ENCODE results near the gene ESR1. TPM values are rescaled to one million over a fixed set of nuclear protein-coding genes. Genes with fewer than 3 reads are reported as not detected.

Gene ESR1
- total RNA-seq (1 to 10 TPM; 2.4 to 3.9 TPM), total RNA-seq (2.5 to 3.2 reads per million in 2 donors)

GRCh38 chr6:151807513-151808370 is at the start of gene ESR1:
Gene ESR1 (plus strand): TSS chr6:151807682. CDS start chr6:151807913, 231 bp downstream.
- H3K9me3 ChIP-seq (ENCODE audit: control insufficient read depth, low read length, poor library complexity, severe bottlenecking), result no peaks in the 10 kb centered on the region
- Mint-ChIP-seq H3K4me3 (peak within 1 kb of the TSS; percentile 73), H3K27ac (no peak within 1 kb of the TSS), H3K4me1 (peaks cover 9% of the 10 kb centered on the region), H3K27me3 (peaks cover 65% of the 10 kb centered on the region), H3K36me3 (ENCODE audit: low read depth) (no peaks in the 10 kb centered on the region)
- DNase-seq (no peak), ATAC-seq (peak; percentile 21)

- Mint-ChIP-seq H3K4me1 (peaks cover 16% of the 10 kb centered on the region), H3K27ac (no peak overlapping the region), H3K4me3 (no peak overlapping the region), H3K27me3 (peaks cover 12% of the 10 kb centered on the region), H3K36me3 (ENCODE audit: low read depth) (no peaks in the 10 kb centered on the region)
- H3K9me3 ChIP-seq (ENCODE audit: control insufficient read depth, low read length, poor library complexity, severe bottlenecking), result no peaks in the 10 kb centered on the region
- DNase-seq, result no peak
- no peak for ATAC-seq
These were observed 47.0 kb upstream of the ESR1 start for GRCh38 chr6:151760486-151760885.

DNA sequence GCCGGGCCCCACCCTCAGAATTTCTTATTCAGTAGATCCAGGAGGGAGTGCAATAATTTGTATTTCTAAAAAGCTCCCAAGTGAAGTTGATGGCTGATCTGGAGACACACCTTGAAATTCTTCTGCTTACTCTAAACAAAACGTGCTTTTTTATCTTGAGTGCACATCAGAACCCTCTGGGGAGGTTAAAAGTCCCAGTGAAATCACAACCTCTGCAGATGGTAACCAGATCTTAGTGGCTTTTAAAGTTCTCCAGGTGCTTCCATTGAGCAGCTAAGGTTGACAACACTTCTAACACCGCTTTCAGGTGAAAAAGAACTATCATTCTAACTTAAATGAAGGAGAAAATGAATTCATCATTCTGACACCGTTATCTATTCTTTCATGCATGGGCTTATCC is 45.6 kb upstream of the ESR1 start:
- ATAC-seq (no peak), DNase-seq (no peak)
- Mint-ChIP-seq H3K27me3 (peaks cover 12% of the 10 kb centered on the region), H3K36me3 (ENCODE audit: low read depth) (no peaks in the 10 kb centered on the region), H3K4me1 (peaks cover 16% of the 10 kb centered on the region), H3K27ac (no peak overlapping the region), H3K4me3 (no peak overlapping the region)
- no peaks in the 10 kb centered on the region for H3K9me3 ChIP-seq (ENCODE audit: control insufficient read depth, low read length, poor library complexity, severe bottlenecking)

GRCh38 chr6:151762817-151763216 is 44.7 kb upstream of the ESR1 start:
- H3K4me3 Mint-ChIP-seq, result no peak overlapping the region
- H3K27me3 Mint-ChIP-seq, result peaks cover 16% of the 10 kb centered on the region
- DNase-seq (no peak), ATAC-seq (no peak)
- peaks cover 10% of the 10 kb centered on the region for H3K4me1 Mint-ChIP-seq
- H3K9me3 ChIP-seq (ENCODE audit: control insufficient read depth, low read length, poor library complexity, severe bottlenecking), result no peaks in the 10 kb centered on the region
- no peak overlapping the region for H3K27ac Mint-ChIP-seq
- no peaks in the 10 kb centered on the region for H3K36me3 Mint-ChIP-seq (ENCODE audit: low read depth)

DNA sequence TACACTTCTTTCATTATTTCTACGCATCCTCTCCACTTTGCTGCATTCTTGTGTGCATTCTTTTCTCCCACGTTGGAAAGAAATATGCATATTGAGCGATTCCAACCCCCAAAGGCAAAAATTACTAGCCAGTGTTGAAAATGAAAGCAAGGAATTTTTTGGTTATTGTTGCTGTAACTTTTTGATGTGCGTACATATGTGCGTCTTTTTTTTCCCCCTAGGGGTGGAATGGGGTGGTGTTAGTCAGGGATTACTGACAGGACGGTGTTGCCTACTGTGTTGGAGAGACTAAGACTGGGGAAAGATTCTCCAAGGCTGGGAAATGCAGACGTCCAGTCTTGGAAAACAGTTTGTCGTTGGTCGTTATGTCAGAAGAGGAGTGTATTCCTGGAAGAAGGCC is 44.2 kb upstream of the ESR1 start:
- Mint-ChIP-seq H3K4me3 (peak overlapping the region; percentile 19), H3K27ac (no peak overlapping the region), H3K4me1 (peaks cover 8% of the 10 kb centered on the region)

DNA sequence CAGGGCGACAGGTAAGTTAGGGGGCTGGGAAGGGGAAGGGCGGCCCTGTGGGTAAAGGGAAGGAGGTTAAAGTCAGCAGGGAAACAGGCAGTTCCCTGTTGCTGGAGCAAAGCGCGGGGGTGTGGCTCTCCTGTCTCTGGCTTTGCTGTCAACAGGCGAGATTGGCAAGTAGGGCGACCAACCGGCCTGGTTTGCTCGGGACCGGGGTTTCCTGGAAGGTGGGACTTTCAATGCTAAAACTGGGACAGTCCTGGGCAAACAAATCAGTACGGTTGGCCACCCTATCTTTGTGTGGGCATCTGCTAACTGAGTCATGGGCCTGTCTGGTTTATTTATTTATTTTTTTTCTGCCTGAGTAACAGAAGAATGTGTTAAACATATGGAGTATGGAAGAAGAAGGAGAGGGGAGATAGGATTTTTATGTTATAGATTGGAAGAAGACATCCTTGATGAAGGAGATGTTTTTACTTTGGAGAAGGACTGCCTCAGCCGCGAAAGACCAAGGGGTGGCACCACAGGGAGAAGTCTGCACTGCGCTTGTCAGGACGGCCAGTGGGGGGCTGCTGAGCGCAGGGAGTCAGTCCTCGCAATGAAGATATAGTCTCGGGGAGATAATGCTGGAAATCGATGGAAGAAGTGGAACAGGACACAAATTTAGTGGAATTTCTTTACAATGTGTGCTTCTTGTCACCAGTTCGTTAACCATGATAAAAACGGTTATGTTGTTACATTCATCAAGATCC is 43.4 kb upstream of the ESR1 start:
- peaks cover 8% of the 10 kb centered on the region for H3K4me1 Mint-ChIP-seq
- no peak overlapping the region for H3K27ac Mint-ChIP-seq
- peaks cover 22% of the 10 kb centered on the region for H3K27me3 Mint-ChIP-seq
- peak; percentile 63 for ATAC-seq
- peak overlapping the region; percentile 9 for H3K4me3 Mint-ChIP-seq
- no peaks in the 10 kb centered on the region for H3K36me3 Mint-ChIP-seq (ENCODE audit: low read depth)
- no peaks in the 10 kb centered on the region for H3K9me3 ChIP-seq (ENCODE audit: control insufficient read depth, low read length, poor library complexity, severe bottlenecking)
- no peak for DNase-seq

More for the DNA sequence above, 44.2 kb upstream of the ESR1 start:
- H3K27me3 Mint-ChIP-seq, result peaks cover 16% of the 10 kb centered on the region
- H3K36me3 Mint-ChIP-seq (ENCODE audit: low read depth), result no peaks in the 10 kb centered on the region
- H3K9me3 ChIP-seq (ENCODE audit: control insufficient read depth, low read length, poor library complexity, severe bottlenecking), result no peaks in the 10 kb centered on the region
- DNase-seq (no peak), ATAC-seq (no peak)

- Mint-ChIP-seq H3K36me3 (ENCODE audit: low read depth) (no peaks in the 10 kb centered on the region), H3K4me3 (no peak overlapping the region), H3K27ac (no peak overlapping the region), H3K27me3 (peaks cover 30% of the 10 kb centered on the region), H3K4me1 (peaks cover 8% of the 10 kb centered on the region)
- DNase-seq (peak in 1 of 3 donors; percentile 18), ATAC-seq (peak; percentile 62)
- no peaks in the 10 kb centered on the region for H3K9me3 ChIP-seq (ENCODE audit: control insufficient read depth, low read length, poor library complexity, severe bottlenecking)
These were observed 42.0 kb upstream of the ESR1 start for GRCh38 chr6:151765444-151765886.

GRCh38 chr6:151772446-151772845 is 35.0 kb upstream of the ESR1 start:
- Mint-ChIP-seq H3K4me3 (no peak overlapping the region), H3K27ac (no peak overlapping the region), H3K36me3 (ENCODE audit: low read depth) (no peaks in the 10 kb centered on the region), H3K4me1 (no peaks in the 10 kb centered on the region), H3K27me3 (peaks cover 31% of the 10 kb centered on the region)
- ATAC-seq (no peak), DNase-seq (no peak)
- H3K9me3 ChIP-seq (ENCODE audit: control insufficient read depth, low read length, poor library complexity, severe bottlenecking), result no peaks in the 10 kb centered on the region

DNA sequence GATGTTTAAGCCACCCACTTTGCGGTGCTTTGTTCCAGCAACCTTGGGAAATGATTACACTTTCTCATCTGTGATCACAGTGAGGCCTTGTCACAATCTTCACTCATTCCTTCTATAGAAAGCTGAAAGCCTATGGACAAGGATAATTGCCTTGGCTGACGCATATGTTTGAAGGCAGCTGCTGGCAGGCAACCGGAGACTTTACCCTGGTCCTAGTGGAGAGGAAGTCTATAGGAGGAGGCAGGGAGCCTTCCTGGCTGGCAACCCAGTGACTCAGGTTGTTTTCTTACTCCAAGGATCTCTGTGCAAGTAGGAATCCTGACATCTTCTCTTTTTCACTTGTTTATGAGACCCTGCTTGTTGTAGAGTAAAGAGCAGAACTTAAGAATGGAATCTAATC is 34.1 kb upstream of the ESR1 start:
- ATAC-seq (no peak), DNase-seq (no peak)
- Mint-ChIP-seq H3K36me3 (ENCODE audit: low read depth) (no peaks in the 10 kb centered on the region), H3K4me1 (no peaks in the 10 kb centered on the region), H3K27ac (no peak overlapping the region), H3K27me3 (peaks cover 31% of the 10 kb centered on the region), H3K4me3 (no peak overlapping the region)
- no peaks in the 10 kb centered on the region for H3K9me3 ChIP-seq (ENCODE audit: control insufficient read depth, low read length, poor library complexity, severe bottlenecking)

DNA sequence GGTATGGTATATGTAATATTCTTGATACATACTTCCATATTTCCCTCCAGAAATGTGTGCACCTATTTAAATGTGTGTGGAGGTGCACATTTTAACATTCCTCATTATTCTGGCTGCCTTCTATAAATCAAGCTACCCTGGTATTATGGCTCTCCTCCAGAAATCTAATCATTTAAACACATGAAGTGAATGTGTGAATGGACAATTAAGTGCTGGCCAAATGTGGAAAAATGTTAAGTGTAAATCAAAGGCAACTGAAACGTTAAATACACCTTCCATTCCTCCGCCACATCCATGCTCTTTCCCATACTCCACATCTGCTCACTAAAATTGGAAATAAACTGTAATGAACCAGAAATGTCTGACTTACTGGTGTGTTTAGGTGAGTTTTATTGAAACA is 24.9 kb upstream of the ESR1 start:
- DNase-seq (no peak), ATAC-seq (no peak)
- Mint-ChIP-seq H3K27ac (no peak overlapping the region), H3K4me1 (peaks cover 2% of the 10 kb centered on the region), H3K27me3 (peaks cover 17% of the 10 kb centered on the region), H3K4me3 (no peak overlapping the region), H3K36me3 (ENCODE audit: low read depth) (no peaks in the 10 kb centered on the region)
- H3K9me3 ChIP-seq (ENCODE audit: control insufficient read depth, low read length, poor library complexity, severe bottlenecking), result no peaks in the 10 kb centered on the region

- H3K27ac Mint-ChIP-seq, result no peak overlapping the region
- ATAC-seq (no peak), DNase-seq (no peak)
- no peaks in the 10 kb centered on the region for H3K9me3 ChIP-seq (ENCODE audit: control insufficient read depth, low read length, poor library complexity, severe bottlenecking)
- H3K36me3 Mint-ChIP-seq (ENCODE audit: low read depth), result no peaks in the 10 kb centered on the region
- no peak overlapping the region for H3K4me3 Mint-ChIP-seq
- H3K27me3 Mint-ChIP-seq, result peaks cover 19% of the 10 kb centered on the region
- peaks cover 2% of the 10 kb centered on the region for H3K4me1 Mint-ChIP-seq
These were observed 23.8 kb upstream of the ESR1 start for GRCh38 chr6:151783692-151784091.

DNA sequence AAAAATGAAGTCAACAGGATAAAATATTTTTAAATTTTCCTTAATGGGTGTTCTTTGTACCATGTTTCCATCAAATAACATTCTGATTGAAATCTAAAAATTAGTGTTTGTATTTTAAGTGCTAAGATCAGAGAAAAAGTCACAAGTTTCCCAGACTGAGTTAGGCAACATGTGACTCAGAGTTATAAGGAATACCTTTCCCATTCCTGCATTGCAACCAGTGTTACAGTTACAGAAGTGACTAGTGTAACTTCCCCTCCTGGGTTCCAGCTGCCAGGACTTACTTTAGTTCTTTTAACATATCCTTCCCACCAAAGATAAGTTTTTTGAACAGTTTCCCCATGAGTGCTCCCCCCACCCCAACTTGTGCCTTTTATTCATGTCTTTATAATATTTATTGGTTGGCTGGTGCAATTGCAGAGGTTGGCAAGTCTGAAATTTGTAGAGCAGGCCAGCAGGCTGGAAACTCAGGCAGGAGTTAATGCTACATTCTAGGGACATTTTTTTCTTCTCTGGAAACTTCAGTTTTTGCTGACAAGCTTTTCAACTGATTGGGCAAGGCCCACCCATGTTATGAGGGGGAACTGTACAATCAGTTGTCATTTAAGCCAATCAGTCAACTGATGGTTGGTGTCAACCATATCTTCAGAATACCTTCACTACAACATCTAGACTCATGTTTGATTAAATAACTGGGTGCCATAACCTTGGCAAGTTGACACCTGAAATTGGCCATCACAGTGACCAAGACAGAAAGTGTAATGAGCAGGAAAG is 22.9 kb upstream of the ESR1 start:
- no peak for DNase-seq
- no peak for ATAC-seq
- Mint-ChIP-seq H3K4me1 (peaks cover 2% of the 10 kb centered on the region), H3K27ac (no peak overlapping the region), H3K36me3 (ENCODE audit: low read depth) (no peaks in the 10 kb centered on the region), H3K27me3 (peaks cover 19% of the 10 kb centered on the region), H3K4me3 (no peak overlapping the region)
- H3K9me3 ChIP-seq (ENCODE audit: control insufficient read depth, low read length, poor library complexity, severe bottlenecking), result no peaks in the 10 kb centered on the region

Data from T-helper 17 cell (primary cell).